GM13977 (cell line): ENCODE measurements around the gene UBFD1.

Experiments used
- DNase-seq: peaks from one replicate; pipeline ENCODE4 v3.0.0; 2012; ENCODE audit warnings: low spot score
- CTCF ChIP-seq: IDR thresholded peaks from 2 replicates; pipeline ENCODE4 v1.5.1; 2012; ENCODE audit warnings: mild to moderate bottlenecking, control low read depth; ENCODE audit not compliant: insufficient read depth; ENCODE audit errors: extremely low read depth, missing control alignments
- in situ Hi-C: fragments of 300-500 bp; cut with MboI; formaldehyde crosslinking; loops from one replicate; pipeline ENCODE4 v1.12.0; 2022; ENCODE audit warnings: low sequenced_read_pairs, low pct_unique_long_range_greater_than_20kb, mixed read lengths, inconsistent platforms; ENCODE audit not compliant: unreplicated experiment

UBFD1 gene

GRCh38 chr16:23564575-23565363 is 7.2 kb downstream of the UBFD1 start:
- in situ Hi-C loops, result no loop called here
- TF ChIP-seq CTCF, result no peak
- no peak for DNase-seq

- in situ Hi-C loops, result no loop called here
- TF ChIP-seq CTCF, result no peak
These were observed 9.2 kb downstream of the UBFD1 start for GRCh38 chr16:23566724-23567123.

DNA sequence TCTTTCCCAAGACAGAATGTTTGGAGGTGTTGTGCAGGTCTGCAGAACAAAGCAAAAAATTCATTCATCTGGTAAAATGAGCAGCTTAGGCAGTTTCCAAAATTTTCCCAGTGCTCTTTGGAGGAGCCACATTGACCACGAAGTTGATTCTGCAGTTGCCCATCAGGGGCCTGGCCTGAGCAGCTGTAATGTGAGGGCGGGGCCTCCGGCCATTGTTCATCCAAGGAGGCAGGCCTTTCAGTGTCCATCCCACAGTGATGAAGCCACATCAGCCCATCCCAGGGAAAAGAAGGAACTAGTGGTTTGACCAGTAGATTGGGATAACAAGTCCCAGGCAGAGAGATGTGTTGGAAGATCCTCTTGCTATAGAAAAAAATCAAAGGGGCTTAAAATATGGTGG is 10.1 kb downstream of the UBFD1 start:
- no peak for TF ChIP-seq CTCF
- in situ Hi-C loops, result no loop called here
- DNase-seq, result no peak

More at GRCh38 chr16:23566724-23567123, 9.2 kb downstream of the UBFD1 start:
- no peak for DNase-seq

DNA sequence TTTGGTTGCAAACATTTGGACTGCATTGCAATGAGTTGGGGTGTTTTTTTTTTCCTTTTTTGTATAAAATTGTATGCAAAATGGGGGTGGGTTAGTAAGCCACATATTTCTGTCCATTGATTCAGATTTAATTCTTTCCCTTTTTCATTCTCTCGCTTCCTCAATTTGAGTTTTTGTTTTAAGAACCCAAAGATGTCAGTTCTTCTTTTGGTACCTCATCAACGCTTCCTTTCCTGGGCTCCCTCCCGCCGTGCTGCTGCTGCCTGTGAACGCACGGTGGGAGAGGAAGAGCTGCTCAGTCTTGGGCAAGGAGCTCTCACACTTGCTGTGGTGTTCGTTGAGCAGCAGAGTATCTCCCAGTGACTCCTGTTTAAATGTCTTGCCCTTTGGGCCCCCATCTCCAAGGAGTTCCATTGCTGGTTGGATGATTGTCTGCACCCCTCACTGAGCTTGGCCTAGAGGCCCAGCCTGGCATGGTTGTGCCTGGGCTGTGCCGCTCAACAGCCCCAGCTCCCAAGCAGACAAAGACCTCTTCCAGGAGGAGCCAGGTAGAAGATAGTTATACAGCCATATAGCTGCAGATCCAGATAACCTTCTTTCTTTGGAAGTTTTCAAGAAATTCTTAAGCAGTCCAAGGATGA is 13.6 kb downstream of the UBFD1 start:
- in situ Hi-C loops, result no loop called here
- no peak for TF ChIP-seq CTCF
- no peak for DNase-seq

GRCh38 chr16:23571895-23572294 is 14.4 kb downstream of the UBFD1 start:
- in situ Hi-C loops, result no loop called here
- DNase-seq, result no peak
- TF ChIP-seq CTCF, result no peak

- in situ Hi-C loops, result no loop called here
- no peak for DNase-seq
These were observed 14.9 kb downstream of the UBFD1 start for GRCh38 chr16:23572394-23572793.

More at GRCh38 chr16:23572394-23572793, 14.9 kb downstream of the UBFD1 start:
- no peak for TF ChIP-seq CTCF
